ENCODE measurements around the gene CACNA1C.

CACNA1C gene

GRCh38 chr12:2397356-2398045 is 344.7 kb downstream of the CACNA1C start:
- in situ Hi-C loops (cut with HindIII; ENCODE audit: low pct_unique_long_range_greater_than_20kb, low sequenced_read_pairs), result no loop called here
- no peak for DNase-seq (ENCODE audit: low read depth in 1 of 2, low spot score in 1 of 2)
- TF ChIP-seq JUND (IDR thresholded peaks at IDR 0.05; ENCODE audit: low read depth), result no peak

- no peak for DNase-seq (ENCODE audit: low read depth in 1 of 2, low spot score in 1 of 2)
- no peak for TF ChIP-seq JUND (IDR thresholded peaks at IDR 0.05; ENCODE audit: low read depth)
- in situ Hi-C loops (cut with HindIII; ENCODE audit: low pct_unique_long_range_greater_than_20kb, low sequenced_read_pairs), result no loop called here
Measured at GRCh38 chr12:2401040-2401439, 348.3 kb downstream of the CACNA1C start.

- in situ Hi-C loops (cut with HindIII; ENCODE audit: low pct_unique_long_range_greater_than_20kb, low sequenced_read_pairs), result no loop called here
- no peak for DNase-seq (ENCODE audit: low read depth in 1 of 2, low spot score in 1 of 2)
- TF ChIP-seq JUND (IDR thresholded peaks at IDR 0.05; ENCODE audit: low read depth), result no peak
Measured at GRCh38 chr12:2402073-2402579, 349.3 kb downstream of the CACNA1C start.

GRCh38 chr12:2403221-2403976 is 350.6 kb downstream of the CACNA1C start:
- in situ Hi-C loops (cut with HindIII; ENCODE audit: low pct_unique_long_range_greater_than_20kb, low sequenced_read_pairs), result no loop called here
- DNase-seq (ENCODE audit: low read depth in 1 of 2, low spot score in 1 of 2), result no peak
- no peak for TF ChIP-seq JUND (IDR thresholded peaks at IDR 0.05; ENCODE audit: low read depth)

GRCh38 chr12:2405039-2405438 is 352.3 kb downstream of the CACNA1C start:
- in situ Hi-C loops (cut with HindIII; ENCODE audit: low pct_unique_long_range_greater_than_20kb, low sequenced_read_pairs), result no loop called here
- DNase-seq (ENCODE audit: low read depth in 1 of 2, low spot score in 1 of 2), result no peak
- no peak for TF ChIP-seq JUND (IDR thresholded peaks at IDR 0.05; ENCODE audit: low read depth)

GRCh38 chr12:2406903-2407302 is 354.1 kb downstream of the CACNA1C start:
- in situ Hi-C loops (cut with HindIII; ENCODE audit: low pct_unique_long_range_greater_than_20kb, low sequenced_read_pairs), result no loop called here
- no peak for TF ChIP-seq JUND (IDR thresholded peaks at IDR 0.05; ENCODE audit: low read depth)

GRCh38 chr12:2408262-2408661 is 355.5 kb downstream of the CACNA1C start:
- DNase-seq (ENCODE audit: low read depth in 1 of 2, low spot score in 1 of 2), result no peak
- in situ Hi-C loops (cut with HindIII; ENCODE audit: low pct_unique_long_range_greater_than_20kb, low sequenced_read_pairs), result no loop called here

More at GRCh38 chr12:2406903-2407302, 354.1 kb downstream of the CACNA1C start:
- DNase-seq (ENCODE audit: low read depth in 1 of 2, low spot score in 1 of 2), result no peak

GRCh38 chr12:2409656-2410265 is 357.0 kb downstream of the CACNA1C start:
- no peak for TF ChIP-seq JUND (IDR thresholded peaks at IDR 0.05; ENCODE audit: low read depth)
- in situ Hi-C loops (cut with HindIII; ENCODE audit: low pct_unique_long_range_greater_than_20kb, low sequenced_read_pairs), result no loop called here
- no peak for DNase-seq (ENCODE audit: low read depth in 1 of 2, low spot score in 1 of 2)

More at GRCh38 chr12:2408262-2408661, 355.5 kb downstream of the CACNA1C start:
- TF ChIP-seq JUND (IDR thresholded peaks at IDR 0.05; ENCODE audit: low read depth), result no peak

- TF ChIP-seq JUND (IDR thresholded peaks at IDR 0.05; ENCODE audit: low read depth), result no peak
- in situ Hi-C loops (cut with HindIII; ENCODE audit: low pct_unique_long_range_greater_than_20kb, low sequenced_read_pairs), result no loop called here
- no peak for DNase-seq (ENCODE audit: low read depth in 1 of 2, low spot score in 1 of 2)
Measured at GRCh38 chr12:2410496-2410895, 357.7 kb downstream of the CACNA1C start.

GRCh38 chr12:2411011-2411410 is 358.2 kb downstream of the CACNA1C start:
- in situ Hi-C loops (cut with HindIII; ENCODE audit: low pct_unique_long_range_greater_than_20kb, low sequenced_read_pairs), result no loop called here
- TF ChIP-seq JUND (IDR thresholded peaks at IDR 0.05; ENCODE audit: low read depth), result no peak
- no peak for DNase-seq (ENCODE audit: low read depth in 1 of 2, low spot score in 1 of 2)

GRCh38 chr12:2411616-2412304 is 359.0 kb downstream of the CACNA1C start:
- no peak for TF ChIP-seq JUND (IDR thresholded peaks at IDR 0.05; ENCODE audit: low read depth)
- in situ Hi-C loops (cut with HindIII; ENCODE audit: low pct_unique_long_range_greater_than_20kb, low sequenced_read_pairs), result no loop called here
- DNase-seq (ENCODE audit: low read depth in 1 of 2, low spot score in 1 of 2), result no peak

GRCh38 chr12:2412305-2412643 is 359.5 kb downstream of the CACNA1C start:
- in situ Hi-C loops (cut with HindIII; ENCODE audit: low pct_unique_long_range_greater_than_20kb, low sequenced_read_pairs), result no loop called here
- no peak for DNase-seq (ENCODE audit: low read depth in 1 of 2, low spot score in 1 of 2)
- no peak for TF ChIP-seq JUND (IDR thresholded peaks at IDR 0.05; ENCODE audit: low read depth)
